ENCODE measurements around the gene RDH14. TPM values are rescaled to one million over a fixed set of nuclear protein-coding genes. Genes with fewer than 3 reads are reported as not detected.

Gene RDH14
- total and polyA plus RNA-seq, 10 of the 15 experiments (the other 5 are each of a cell fraction or from before 2014, with no cell fraction given) = 15.5 to 33.4 (median 22.8) TPM

- TF ChIP-seq CHD1 (IDR thresholded peaks at IDR 0.05; ENCODE audit: low read depth, low read length) = no peak
Measured at GRCh38 chr2:18599509-18600254, 39.2 kb upstream of the RDH14 start (continued).

GRCh38 chr2:18598848-18599484 is 38.5 kb upstream of the RDH14 start:
- no peak overlapping the region for H3K4me3 ChIP-seq
- ATAC-seq (no peak), DNase-seq (ENCODE audit: low read depth, low spot score) (no peak), FAIRE-seq (no peak)
- H3K36me3 ChIP-seq (ENCODE audit: control insufficient read depth in 2 of 2, insufficient read depth in 2 of 2, low read length in 1 of 2) = no peaks in the 10 kb centered on the region
- H3K9me3 ChIP-seq (replicated peaks; ENCODE audit: control insufficient read depth, insufficient read depth, low read length) = no peaks in the 10 kb centered on the region
- no peaks in the 10 kb centered on the region for H4K20me1 ChIP-seq (ENCODE audit: control insufficient read depth, insufficient read depth)
- H3K27me3 ChIP-seq (replicated peaks in 1 of 2; ENCODE audit: control insufficient read depth in 2 of 2, insufficient read depth in 2 of 2, low read length in 1 of 2) = no peaks in the 10 kb centered on the region
- WGBS (ENCODE audit: insufficient coverage, insufficient replicate concordance, low lambda C conversion rate, missing lambda C conversion rate) = 76% methylated on average over 6 of the region's 6 CpGs
- no TSS peak for BruUV-seq (replicated peaks)
- CTCF ChIA-PET = no interaction called here
- no peak overlapping the region for H3K9ac ChIP-seq (ENCODE audit: control insufficient read depth, insufficient read depth, low read length)
- POLR2A ChIA-PET = no interaction called here
- in situ Hi-C loops (cut with MboI) (no loop called here), intact Hi-C loops (cut with micrococcal nuclease; ENCODE audit: unreplicated experiment) (no loop called here)
- H3K27ac ChIP-seq (ENCODE audit: control insufficient read depth, insufficient read depth) = no peak overlapping the region
- no peak overlapping the region for H3K4me2 ChIP-seq (ENCODE audit: control insufficient read depth, insufficient read depth)
- no peak for TF ChIP-seq ZNF592 (IDR thresholded peaks at IDR 0.05)
- TF ChIP-seq ATF3 (IDR thresholded peaks at IDR 0.05; ENCODE audit: borderline replicate concordance, extremely low read depth, low read depth, low read length) = no peak
- no peak for TF ChIP-seq NFYB (IDR thresholded peaks at IDR 0.05; ENCODE audit: insufficient read depth, low read depth, low read length)
- TF ChIP-seq POLR2AphosphoS5 (IDR thresholded peaks at IDR 0.05; ENCODE audit: low read length) = no peak
- TF ChIP-seq SREBF2 (IDR thresholded peaks at IDR 0.05; ENCODE audit: low read length) = no peak
- no peaks in the 10 kb centered on the region for H3K4me1 ChIP-seq (ENCODE audit: control insufficient read depth, insufficient read depth, low read length)
- no peaks in the 10 kb centered on the region for H3K79me2 ChIP-seq (ENCODE audit: control insufficient read depth, insufficient read depth, low read length)
- RAD21 ChIA-PET (ENCODE audit: unreplicated experiment) = no interaction called here
- SMC1A ChIA-PET (ENCODE audit: uncharacterized antibody, unreplicated experiment) = no interaction called here
- no peak overlapping the region for H2AFZ ChIP-seq (ENCODE audit: control insufficient read depth, low read depth, low read length)
